Measurements from ENCODE around the gene ATP2B1.
"Not testable (repeated sequence)": the region's sequence is repeated elsewhere in the genome, so short reads cannot be mapped to it uniquely, and the experiment has no call there.

Gene ATP2B1

DNA sequence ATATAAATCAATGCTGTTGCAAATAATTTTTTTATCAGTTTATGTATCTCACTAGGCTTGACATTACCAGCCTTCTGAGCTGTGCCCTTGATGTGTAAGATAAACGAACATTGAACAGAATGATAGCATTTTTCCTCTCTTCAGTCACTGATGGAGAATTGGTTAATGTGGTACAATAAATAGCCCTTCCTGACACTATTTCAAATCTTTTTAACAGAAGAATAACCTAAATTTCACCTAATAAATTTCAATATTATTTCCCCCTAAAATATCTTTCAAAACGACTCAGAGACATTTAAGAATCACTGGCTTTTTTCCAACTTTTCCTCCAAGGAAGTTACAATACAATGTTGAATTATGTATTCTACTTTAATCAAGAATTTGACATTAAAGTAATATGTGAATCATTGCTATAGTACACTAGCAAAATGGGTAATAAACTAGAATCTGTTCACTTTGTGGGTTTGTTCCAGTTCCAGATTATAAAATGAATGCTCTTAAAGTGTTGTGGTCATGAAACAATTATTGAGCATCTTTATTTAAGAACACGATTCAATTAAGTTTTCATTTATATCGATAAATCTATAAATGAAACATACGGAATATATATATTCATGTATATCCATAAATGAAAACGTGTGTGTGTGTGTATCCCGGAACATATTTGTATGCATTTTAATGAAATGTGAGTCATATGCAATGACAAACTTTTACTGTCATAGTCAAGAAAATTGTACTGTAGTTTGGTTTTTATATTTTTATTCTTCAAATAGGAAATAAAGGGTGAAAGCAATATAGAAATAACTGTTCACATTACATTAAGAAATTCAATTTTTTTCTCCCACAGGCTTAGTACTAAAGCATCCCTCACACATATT, 2.5 kb upstream of the ATP2B1 start:
- DNase-seq = no peak

DNA sequence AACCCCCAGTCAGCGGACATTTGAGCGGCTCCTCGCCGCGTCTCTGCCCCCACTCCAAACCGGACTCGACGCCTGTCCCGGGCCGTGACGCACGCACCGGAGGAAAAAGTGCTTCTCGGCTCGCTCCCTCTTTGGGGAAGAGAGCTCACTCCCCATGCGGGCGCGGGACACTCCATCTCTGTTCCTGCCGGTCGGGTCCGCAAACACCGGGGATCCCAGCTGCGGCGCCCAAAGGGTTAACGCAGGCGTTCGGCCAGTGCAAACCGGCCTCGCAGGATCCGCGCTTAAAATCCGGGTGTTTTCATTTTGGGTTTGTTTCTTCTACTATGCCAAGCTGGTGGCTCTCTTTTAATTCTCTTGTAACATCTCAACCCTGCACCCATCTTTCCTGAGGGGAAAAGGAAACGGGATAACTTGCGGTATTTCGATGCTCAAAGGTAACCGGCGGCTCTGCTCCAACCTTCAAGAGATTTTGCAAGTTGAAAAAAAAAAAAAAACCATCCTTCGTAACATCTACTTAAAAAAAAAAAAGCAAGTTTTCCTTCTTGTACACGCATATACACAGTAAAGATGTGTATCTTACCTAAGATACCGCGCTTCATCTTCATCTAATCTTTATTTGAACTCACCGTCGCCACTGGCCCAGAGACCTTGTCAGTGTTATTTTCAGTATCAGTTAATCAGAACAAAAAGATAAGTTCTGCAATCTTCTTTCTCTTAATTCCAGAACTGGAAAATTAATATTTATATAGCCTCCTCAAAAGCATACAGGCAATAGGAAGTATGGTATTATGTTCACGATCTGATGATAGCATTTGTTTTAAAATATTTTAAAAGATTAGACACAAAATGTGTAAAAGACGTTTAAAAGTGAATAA, 1.6 kb upstream of the ATP2B1 start:
- DNase-seq = no peak

DNA sequence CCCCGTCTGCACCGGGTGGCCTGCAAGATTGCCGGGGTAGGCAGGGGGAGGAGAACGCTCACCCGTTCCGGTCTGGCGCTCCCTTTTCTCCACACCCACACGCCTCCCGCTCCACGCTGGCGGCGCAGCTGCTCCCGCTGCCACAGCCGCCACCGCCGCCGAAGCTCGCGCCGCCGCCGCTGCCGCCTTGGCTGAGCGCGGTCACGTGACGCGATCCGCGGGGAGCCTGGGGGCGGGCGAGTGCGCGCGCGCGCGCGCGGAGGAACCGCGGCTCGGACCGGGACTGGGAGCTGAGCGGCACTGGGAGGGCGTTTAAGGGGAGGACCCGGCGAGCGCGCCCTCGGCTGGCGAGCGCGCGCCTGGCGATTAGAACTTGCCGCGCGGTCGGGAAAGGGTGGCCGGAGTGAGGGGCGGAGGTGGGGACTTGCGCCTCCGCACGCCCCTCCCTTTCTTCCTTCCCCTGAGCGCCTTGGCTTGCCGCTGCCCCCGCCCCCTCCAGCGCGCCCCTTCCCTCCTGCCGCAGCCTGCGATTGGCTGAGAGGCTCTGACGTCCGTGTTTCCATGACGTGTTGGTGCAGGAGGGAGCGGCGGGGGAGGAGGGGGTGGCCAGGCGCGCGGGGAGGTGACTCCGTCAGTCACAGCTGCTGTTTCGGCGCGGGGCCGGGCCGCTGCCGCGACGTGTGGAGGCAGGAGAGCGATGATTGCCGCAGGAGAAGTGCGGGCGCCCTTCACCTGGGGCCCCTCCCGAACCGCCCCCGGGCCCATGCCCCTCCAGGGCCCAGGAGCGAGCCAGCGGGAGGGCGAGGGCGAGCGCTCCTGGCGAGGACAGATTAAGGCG, 738 bp upstream of the ATP2B1 start:
- DNase-seq = peak; percentile 86

- DNase-seq = no peak
Measured at GRCh38 chr12:89707703-89708564, 704 bp downstream of the ATP2B1 start.

GRCh38 chr12:89706986-89707702, 1.5 kb downstream of the ATP2B1 start:
- DNase-seq = peak; percentile 59

- no peak for DNase-seq
Measured at GRCh38 chr12:89706551-89706950, 2.1 kb downstream of the ATP2B1 start.

DNA sequence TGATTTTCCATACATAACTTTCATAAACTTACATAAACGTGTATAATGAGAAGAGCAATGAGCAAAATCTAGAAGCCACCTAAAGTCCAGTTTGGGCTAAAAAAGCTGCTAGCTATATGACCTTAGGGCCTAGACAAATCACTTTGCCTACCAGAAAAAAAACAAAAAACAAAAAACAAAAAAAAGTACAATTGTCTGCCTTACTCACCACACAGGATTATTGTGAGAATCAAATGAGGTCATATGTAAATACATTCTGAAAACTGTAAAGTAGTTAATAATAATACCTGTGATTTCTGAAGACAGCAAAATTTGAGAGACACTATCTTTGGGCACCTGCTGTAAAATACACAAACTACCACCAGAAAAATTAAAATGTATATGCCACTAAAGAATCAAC, 4.2 kb downstream of the ATP2B1 start:
- DNase-seq = no peak

GRCh38 chr12:89703768-89704167, 4.9 kb downstream of the ATP2B1 start:
- no peak for DNase-seq

DNA sequence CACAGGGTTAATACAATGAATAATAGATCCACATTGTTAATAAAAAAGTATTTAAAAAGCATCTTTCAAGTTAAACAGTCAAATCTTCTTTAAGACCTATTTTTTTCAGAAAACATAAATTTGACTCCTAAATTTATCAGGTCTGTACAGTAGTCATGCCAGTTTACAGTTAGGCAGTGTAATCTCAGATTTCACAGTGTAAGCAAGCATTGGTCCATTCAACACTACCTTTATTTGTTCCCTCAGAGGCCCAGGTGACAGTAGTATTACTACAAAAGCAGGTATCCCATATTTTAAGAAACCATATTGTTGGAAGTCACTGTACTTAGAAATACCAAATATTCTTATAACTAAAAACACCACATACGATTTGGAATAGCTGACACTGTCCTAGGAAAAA, 6.1 kb downstream of the ATP2B1 start:
- DNase-seq = peak; percentile 42

GRCh38 chr12:89701606-89702206, 6.9 kb downstream of the ATP2B1 start:
- no peak for DNase-seq

DNA sequence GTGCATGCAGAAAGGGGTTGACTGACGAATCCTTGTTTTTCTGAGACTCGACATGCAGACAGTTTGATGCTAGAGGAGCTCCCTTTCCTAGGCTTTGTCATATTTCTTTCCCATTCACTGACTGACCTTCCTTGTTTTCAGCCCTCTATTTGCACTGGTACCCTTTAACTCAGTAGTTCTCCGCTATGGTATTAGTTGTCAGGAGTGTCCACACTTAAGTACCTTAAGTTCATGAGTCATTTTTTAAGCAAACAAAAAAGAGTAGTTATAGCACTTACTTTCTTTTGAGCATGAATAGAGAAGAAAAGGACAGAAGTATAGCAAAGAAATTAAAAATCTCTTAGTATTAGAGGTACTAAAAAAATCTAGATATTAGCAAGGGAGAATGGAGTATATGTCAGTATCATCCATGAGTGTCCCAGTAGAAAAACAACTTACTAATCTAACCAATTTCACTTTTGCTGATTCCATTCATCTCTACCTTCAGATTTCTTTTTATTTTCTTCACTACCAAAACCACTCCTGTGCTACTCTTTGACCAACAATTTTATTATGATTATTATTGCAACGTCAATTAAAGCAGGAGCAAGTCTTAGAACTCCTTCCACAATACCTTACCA, 8.3 kb downstream of the ATP2B1 start:
- no peak for DNase-seq

GRCh38 chr12:89698607-89699006, 10.0 kb downstream of the ATP2B1 start:
- DNase-seq = no peak

DNA sequence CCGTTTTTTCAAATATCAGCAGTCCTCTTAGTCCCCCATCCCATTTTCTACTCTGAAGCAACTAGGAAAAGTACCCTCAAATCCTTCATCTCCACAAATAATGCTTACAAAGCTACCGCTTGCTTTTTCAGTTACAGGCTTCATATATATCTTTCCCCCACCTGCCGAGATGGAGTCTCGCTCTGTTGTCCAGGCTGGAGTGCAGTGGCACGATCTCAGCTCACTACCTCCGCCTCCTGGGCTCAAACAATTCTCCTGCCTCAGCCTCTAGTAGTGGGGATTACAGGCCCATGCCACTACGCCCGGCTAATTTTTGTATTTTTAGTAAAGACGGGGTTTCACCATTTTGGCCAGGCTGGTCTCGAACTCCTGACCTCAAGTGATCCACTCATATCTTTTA, 10.9 kb downstream of the ATP2B1 start:
- DNase-seq = not testable (repeated sequence)

GRCh38 chr12:89697296-89697695, 11.3 kb downstream of the ATP2B1 start:
- DNase-seq = no peak

DNA sequence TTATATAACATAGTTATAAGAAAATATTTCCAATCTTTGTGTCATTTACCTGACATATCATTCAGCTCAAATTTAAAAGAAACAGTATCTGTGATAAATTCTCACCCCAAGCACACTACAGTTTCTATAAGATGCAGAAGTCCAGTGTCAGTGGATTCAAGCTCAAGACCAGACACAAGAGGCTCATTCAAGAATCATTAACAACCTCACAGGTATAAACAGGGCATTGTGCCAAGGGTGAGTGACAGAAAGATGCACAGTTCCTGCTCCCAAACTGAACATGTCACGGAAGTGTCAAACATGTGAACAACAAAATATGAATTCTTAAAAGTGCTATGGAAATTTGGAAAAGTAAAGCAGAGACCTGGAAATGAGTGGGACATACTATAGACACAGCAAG, 12.8 kb downstream of the ATP2B1 start:
- peak; percentile 51 for DNase-seq

DNA sequence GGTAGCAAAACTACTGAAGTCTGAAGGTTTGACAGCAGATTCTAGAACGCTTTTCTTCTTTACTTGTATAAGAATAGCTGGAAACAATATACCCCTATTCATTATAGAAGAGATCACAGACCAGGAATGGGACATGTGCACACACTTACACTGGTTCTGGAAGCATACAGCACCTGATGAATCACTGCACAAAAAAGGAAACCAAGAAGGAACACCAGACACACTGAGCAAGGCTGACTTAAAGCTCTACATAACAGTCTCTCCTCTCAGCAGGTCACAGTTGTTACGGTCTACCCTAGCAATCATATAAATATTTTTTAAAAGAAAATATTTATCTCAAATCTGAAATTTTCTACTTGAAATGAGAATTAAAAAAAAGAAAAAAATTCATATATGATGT, 13.5 kb downstream of the ATP2B1 start:
- no peak for DNase-seq

DNA sequence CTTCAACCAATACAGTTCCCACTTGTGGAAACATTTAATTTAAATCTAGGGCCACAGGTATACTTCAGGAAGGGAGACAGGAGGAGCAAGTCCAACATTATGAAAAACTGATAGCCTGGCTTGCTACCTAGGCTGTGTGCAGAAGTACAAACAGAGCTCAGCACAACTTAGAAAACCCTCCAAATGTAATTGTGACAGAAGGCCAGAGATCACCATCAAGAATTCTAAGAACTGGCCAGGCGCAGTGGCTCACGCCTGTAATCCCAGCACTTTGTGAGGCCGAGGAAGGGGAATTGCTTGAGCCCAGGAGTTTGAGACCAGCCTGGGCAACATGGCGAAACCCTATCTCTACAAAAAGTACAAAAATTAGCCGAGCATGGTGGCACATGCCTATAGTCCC, 14.1 kb downstream of the ATP2B1 start:
- no peak for DNase-seq

GRCh38 chr12:89693639-89694202, 14.9 kb downstream of the ATP2B1 start:
- DNase-seq = no peak

DNA sequence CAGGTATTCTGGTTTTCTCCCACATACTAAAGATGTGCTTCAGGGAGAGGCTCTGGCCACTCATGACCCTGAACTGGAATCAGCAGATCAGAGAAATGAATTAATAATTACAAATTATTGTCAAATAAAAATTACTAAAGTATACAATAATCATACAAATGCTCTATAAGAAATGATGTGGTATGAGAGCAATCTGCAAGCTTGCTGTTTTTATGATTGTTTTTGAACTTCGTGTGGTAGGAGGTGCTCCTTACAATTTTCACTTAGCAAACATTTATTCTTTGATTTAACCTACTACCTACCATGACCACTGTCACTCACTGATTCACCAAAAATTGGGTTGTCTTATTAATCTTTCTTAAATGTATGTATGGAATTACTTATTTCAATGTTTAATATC, 16.2 kb downstream of the ATP2B1 start:
- no peak for DNase-seq

GRCh38 chr12:89691659-89692058, 17.0 kb downstream of the ATP2B1 start:
- no peak for DNase-seq

All from NCI-H2029 treated with DMSO at 0.1 percent for 48 hours (cell line).